B cell (primary cell): ENCODE measurements around the gene AHDC1.

Source experiments
- EZH2 ChIP-seq: IDR thresholded peaks from 2 replicates; pipeline ENCODE4 v1.6.1; 2012; ENCODE audit warnings: borderline replicate concordance, low read depth, mild to moderate bottlenecking, moderate library complexity, low read length; ENCODE audit not compliant: insufficient read depth, poor library complexity, severe bottlenecking
- TF ChIP-seq, protein P1 (sequence below): fragments of 200-600 bp; IDR thresholded peaks from one replicate; pipeline ENCODE4 v1.8.0; 2022; ENCODE audit warnings: antibody characterized with exemption, mild to moderate bottlenecking

GRCh38 chr1:27554293-27554692 is 49.7 kb downstream of the AHDC1 start:
- TF ChIP-seq, protein P1, sequence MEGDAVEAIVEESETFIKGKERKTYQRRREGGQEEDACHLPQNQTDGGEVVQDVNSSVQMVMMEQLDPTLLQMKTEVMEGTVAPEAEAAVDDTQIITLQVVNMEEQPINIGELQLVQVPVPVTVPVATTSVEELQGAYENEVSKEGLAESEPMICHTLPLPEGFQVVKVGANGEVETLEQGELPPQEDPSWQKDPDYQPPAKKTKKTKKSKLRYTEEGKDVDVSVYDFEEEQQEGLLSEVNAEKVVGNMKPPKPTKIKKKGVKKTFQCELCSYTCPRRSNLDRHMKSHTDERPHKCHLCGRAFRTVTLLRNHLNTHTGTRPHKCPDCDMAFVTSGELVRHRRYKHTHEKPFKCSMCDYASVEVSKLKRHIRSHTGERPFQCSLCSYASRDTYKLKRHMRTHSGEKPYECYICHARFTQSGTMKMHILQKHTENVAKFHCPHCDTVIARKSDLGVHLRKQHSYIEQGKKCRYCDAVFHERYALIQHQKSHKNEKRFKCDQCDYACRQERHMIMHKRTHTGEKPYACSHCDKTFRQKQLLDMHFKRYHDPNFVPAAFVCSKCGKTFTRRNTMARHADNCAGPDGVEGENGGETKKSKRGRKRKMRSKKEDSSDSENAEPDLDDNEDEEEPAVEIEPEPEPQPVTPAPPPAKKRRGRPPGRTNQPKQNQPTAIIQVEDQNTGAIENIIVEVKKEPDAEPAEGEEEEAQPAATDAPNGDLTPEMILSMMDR, result no peak
- no peak for TF ChIP-seq EZH2
